ENCODE results near the gene KDM4B. TPM values are rescaled to one million over a fixed set of nuclear protein-coding genes. Genes with fewer than 3 reads are reported as not detected.

KDM4B gene
- total and polyA plus RNA-seq, 10 of the 15 experiments (the other 5 are each of a cell fraction or from before 2014, with no cell fraction given), result 0.47 to 49.6 (median 16.2) TPM

GRCh38 chr19:5179256-5179655 lies 210.3 kb downstream of the KDM4B start:
- no peaks in the 10 kb centered on the region for H3K27me3 ChIP-seq (replicated peaks in 1 of 2; ENCODE audit: control insufficient read depth in 2 of 2, insufficient read depth in 2 of 2, low read length in 1 of 2)
- no peak for DNase-seq (ENCODE audit: low read depth, low spot score)
- no peak for ATAC-seq
- ChIA-PET POLR2A (no interaction called here), SMC1A (ENCODE audit: uncharacterized antibody, unreplicated experiment) (interaction anchor here (1.3 kb wide), 1 partner anchor 16 kb away, joined by 3 read pairs; no protein-coding TSS in a partner anchor), RAD21 (ENCODE audit: unreplicated experiment) (no interaction called here), CTCF (interaction anchor here (1.5 to 1.6 kb wide), 2 partner anchors 11 to 158 kb away, joined by 3 read pairs; no protein-coding TSS in a partner anchor)
- no peak for FAIRE-seq
- no peaks in the 10 kb centered on the region for H3K36me3 ChIP-seq (ENCODE audit: control insufficient read depth in 2 of 2, insufficient read depth in 2 of 2, low read length in 1 of 2)
- no peak overlapping the region for H3K27ac ChIP-seq (ENCODE audit: control insufficient read depth, insufficient read depth)
- H4K20me1 ChIP-seq (ENCODE audit: control insufficient read depth, insufficient read depth), result no peaks in the 10 kb centered on the region
- no peak overlapping the region for H2AFZ ChIP-seq (ENCODE audit: control insufficient read depth, low read depth, low read length)
- in situ Hi-C loops (cut with MboI) (no loop called here), intact Hi-C loops (cut with micrococcal nuclease; ENCODE audit: unreplicated experiment) (no loop called here)
- H3K9ac ChIP-seq (ENCODE audit: control insufficient read depth, insufficient read depth, low read length), result no peak overlapping the region
- no peaks in the 10 kb centered on the region for H3K9me3 ChIP-seq (replicated peaks; ENCODE audit: control insufficient read depth, insufficient read depth, low read length)
- no peak for TF ChIP-seq PAX5 (IDR thresholded peaks at IDR 0.05; ENCODE audit: borderline replicate concordance, low read depth, low read length)
- no peak overlapping the region for H3K4me3 ChIP-seq
- H3K4me2 ChIP-seq (ENCODE audit: control insufficient read depth, insufficient read depth), result no peak overlapping the region
- 66% methylated on average over 16 of the region's 16 CpGs for WGBS (ENCODE audit: insufficient coverage, insufficient replicate concordance, low lambda C conversion rate, missing lambda C conversion rate)
- H3K79me2 ChIP-seq (ENCODE audit: control insufficient read depth, insufficient read depth, low read length), result no peaks in the 10 kb centered on the region
- BruUV-seq (replicated peaks), result no TSS peak
- 0 out of 2 replicates have a peak, but pooled peaks cover 3% of the 10 kb centered on the region for H3K4me1 ChIP-seq (ENCODE audit: control insufficient read depth, insufficient read depth, low read length)

GRCh38 chr19:5181329-5181728 lies 212.4 kb downstream of the KDM4B start:
- Histone ChIP-seq H3K4me1 (ENCODE audit: control insufficient read depth, insufficient read depth, low read length) (0 out of 2 replicates have a peak, but pooled peaks cover 3% of the 10 kb centered on the region), H3K4me2 (ENCODE audit: control insufficient read depth, insufficient read depth) (no peak overlapping the region), H4K20me1 (ENCODE audit: control insufficient read depth, insufficient read depth) (no peaks in the 10 kb centered on the region), H3K9ac (ENCODE audit: control insufficient read depth, insufficient read depth, low read length) (no peak overlapping the region), H2AFZ (ENCODE audit: control insufficient read depth, low read depth, low read length) (no peak overlapping the region), H3K36me3 (ENCODE audit: control insufficient read depth in 2 of 2, insufficient read depth in 2 of 2, low read length in 1 of 2) (no peaks in the 10 kb centered on the region), H3K4me3 (no peak overlapping the region), H3K27me3 (replicated peaks in 1 of 2; ENCODE audit: control insufficient read depth in 2 of 2, insufficient read depth in 2 of 2, low read length in 1 of 2) (no peaks in the 10 kb centered on the region), H3K79me2 (ENCODE audit: control insufficient read depth, insufficient read depth, low read length) (no peaks in the 10 kb centered on the region), H3K27ac (ENCODE audit: control insufficient read depth, insufficient read depth) (no peak overlapping the region), H3K9me3 (replicated peaks; ENCODE audit: control insufficient read depth, insufficient read depth, low read length) (no peaks in the 10 kb centered on the region)
- ATAC-seq (no peak), FAIRE-seq (no peak), DNase-seq (ENCODE audit: low read depth, low spot score) (no peak)
- RAD21 ChIA-PET (ENCODE audit: unreplicated experiment), result interaction anchor here (0.6 kb wide), 1 partner anchor 672 kb away, joined by 3 read pairs; no protein-coding TSS in a partner anchor
- TF ChIP-seq CTCF (IDR thresholded peaks at IDR 0.05 in 2 of 3, conservative IDR thresholded peaks at IDR 0.05 in 1 of 3; ENCODE audit: control insufficient read depth in 2 of 3, extremely low read depth in 1 of 3, insufficient read depth in 1 of 3, low read depth in 3 of 3, low read length in 3 of 3), result no peak
- no TSS peak for BruUV-seq (replicated peaks)
- POLR2A ChIA-PET, result interaction anchor here (0.7 kb wide), 1 partner anchor 220 kb away, joined by 6 read pairs; no protein-coding TSS in a partner anchor
- CTCF ChIA-PET, result interaction anchor here (0.6 kb wide), 1 partner anchor 350 kb away, joined by 3 read pairs; the partner anchor contains the start of gene TICAM1
- in situ Hi-C loops (cut with MboI), result no loop called here
- intact Hi-C loops (cut with micrococcal nuclease; ENCODE audit: unreplicated experiment), result no loop called here
- 54% methylated on average over 2 of the region's 2 CpGs for WGBS (ENCODE audit: insufficient coverage, insufficient replicate concordance, low lambda C conversion rate, missing lambda C conversion rate)
- SMC1A ChIA-PET (ENCODE audit: uncharacterized antibody, unreplicated experiment), result no interaction called here

Measured in GM12878 (cell line).